Activated CD8-positive, alpha-beta memory T cell treated with anti-CD3 and anti-CD28 coated beads, Interleukin-2, amount 10 ng/mL, durations not matched to agents 7 days and 5 days (primary cell): ENCODE data around the gene DNTTIP2. TPM values are rescaled to one million over a fixed set of nuclear protein-coding genes. Genes with fewer than 3 reads are reported as not detected.

Experiments used
- ATAC-seq: fragments of 150-1000 bp; cut with Tn5 transposase; one replicate; pipeline ENCODE4 v1.10.0; 2021; ENCODE audit warnings: moderate library complexity
- CTCF ChIA-PET: fragments of 350-600 bp; sonication (Branson Sonifier 250); formaldehyde crosslinking; loops from one replicate; lab custom pipeline; 2021; ENCODE audit warnings: antibody characterized with exemption; lab: Charles Lee
- DNase-seq: peaks from one replicate; pipeline ENCODE4 v3.0.0-alpha.2; 2020
- H3K27ac Mint-ChIP-seq: one replicate; pipeline ENCODE4 v1.8.0; 2021; ENCODE audit warnings: mild to moderate bottlenecking, mixed read lengths
- H3K27me3 Mint-ChIP-seq: one replicate; pipeline ENCODE4 v1.8.0; 2021; ENCODE audit warnings: mixed read lengths
- H3K36me3 Mint-ChIP-seq: one replicate; pipeline ENCODE4 v1.8.0; 2021; ENCODE audit warnings: mild to moderate bottlenecking, mixed read lengths
- H3K4me1 Mint-ChIP-seq: one replicate; pipeline ENCODE4 v1.8.0; 2021; ENCODE audit warnings: mixed read lengths
- H3K4me3 Mint-ChIP-seq: one replicate; pipeline ENCODE4 v1.8.0; 2021; ENCODE audit warnings: mild to moderate bottlenecking, moderate library complexity, mixed read lengths
- H3K9me3 Mint-ChIP-seq: one replicate; pipeline ENCODE4 v1.8.0; 2022; ENCODE audit warnings: low read depth, mixed read lengths
- total RNA-seq, 2 experiments: library from RNA; stranded (reverse); gene quantifications; one replicate each; pipeline ENCODE4 v1.2.3, GENCODE V29; 2021

The DNTTIP2 gene
- total RNA-seq, 2 experiments from 2014 or later = 60.8 to 74.5 TPM

DNA sequence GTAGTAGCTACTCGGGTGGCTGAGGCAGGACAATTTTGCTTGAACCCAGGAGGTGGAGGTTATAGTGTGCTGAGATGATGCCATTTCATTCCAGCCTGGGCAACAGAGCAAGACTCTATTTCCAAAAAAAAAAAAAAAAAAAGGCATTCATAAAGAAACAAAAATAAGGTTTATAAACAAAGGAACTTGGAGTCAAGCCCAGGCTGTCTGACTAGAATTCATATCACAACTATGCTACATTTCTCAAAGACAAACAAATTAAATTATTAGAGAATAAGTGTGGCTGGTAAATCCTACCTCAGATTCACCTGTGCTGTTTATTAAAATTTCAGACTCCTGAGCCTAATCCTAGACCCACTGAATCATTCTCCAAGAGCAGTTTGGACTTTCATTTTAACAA is 26.0 kb upstream of the DNTTIP2 start:
- CTCF ChIA-PET = interaction anchor here (1.5 kb wide), 1 partner anchor 22 kb away, joined by 3 read pairs; no protein-coding TSS in a partner anchor
- ATAC-seq (no peak), DNase-seq (no peak)
- H3K27ac Mint-ChIP-seq = peak overlapping the region; percentile 84
- H3K4me1 Mint-ChIP-seq = peaks cover 49% of the 10 kb centered on the region
- no peak overlapping the region for H3K4me3 Mint-ChIP-seq
- peaks cover 22% of the 10 kb centered on the region for H3K36me3 Mint-ChIP-seq
- H3K27me3 Mint-ChIP-seq = no peaks in the 10 kb centered on the region
- H3K9me3 Mint-ChIP-seq = peaks cover under 1% of the 10 kb centered on the region

DNA sequence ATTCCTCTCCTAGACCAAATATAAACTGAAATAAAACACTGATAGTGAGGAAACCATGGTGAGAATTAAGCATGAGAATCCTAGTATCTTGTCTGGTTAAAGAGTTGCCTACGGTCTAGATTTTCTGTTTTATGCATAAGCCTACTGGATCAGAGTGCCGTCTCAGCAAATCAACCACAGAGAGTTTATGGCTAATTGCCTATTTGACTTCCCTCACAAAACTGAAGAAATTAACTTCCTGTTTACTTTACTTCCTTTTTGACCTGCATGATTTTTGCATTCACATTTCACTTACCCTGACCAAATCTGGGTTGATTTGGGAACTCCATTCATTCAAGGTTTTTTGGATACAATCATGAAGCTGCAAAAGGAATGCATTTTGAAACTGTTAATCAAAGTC is 25.2 kb upstream of the DNTTIP2 start:
- ATAC-seq (no peak), DNase-seq (no peak)
- H3K27ac Mint-ChIP-seq = peak overlapping the region; percentile 84
- peak overlapping the region; percentile 35 for H3K4me3 Mint-ChIP-seq
- peaks cover 50% of the 10 kb centered on the region for H3K4me1 Mint-ChIP-seq
- CTCF ChIA-PET = interaction anchor here (1.5 kb wide), 1 partner anchor 21 kb away, joined by 3 read pairs; no protein-coding TSS in a partner anchor
- no peaks in the 10 kb centered on the region for H3K9me3 Mint-ChIP-seq
- H3K36me3 Mint-ChIP-seq = peaks cover 28% of the 10 kb centered on the region
- H3K27me3 Mint-ChIP-seq = no peaks in the 10 kb centered on the region

DNA sequence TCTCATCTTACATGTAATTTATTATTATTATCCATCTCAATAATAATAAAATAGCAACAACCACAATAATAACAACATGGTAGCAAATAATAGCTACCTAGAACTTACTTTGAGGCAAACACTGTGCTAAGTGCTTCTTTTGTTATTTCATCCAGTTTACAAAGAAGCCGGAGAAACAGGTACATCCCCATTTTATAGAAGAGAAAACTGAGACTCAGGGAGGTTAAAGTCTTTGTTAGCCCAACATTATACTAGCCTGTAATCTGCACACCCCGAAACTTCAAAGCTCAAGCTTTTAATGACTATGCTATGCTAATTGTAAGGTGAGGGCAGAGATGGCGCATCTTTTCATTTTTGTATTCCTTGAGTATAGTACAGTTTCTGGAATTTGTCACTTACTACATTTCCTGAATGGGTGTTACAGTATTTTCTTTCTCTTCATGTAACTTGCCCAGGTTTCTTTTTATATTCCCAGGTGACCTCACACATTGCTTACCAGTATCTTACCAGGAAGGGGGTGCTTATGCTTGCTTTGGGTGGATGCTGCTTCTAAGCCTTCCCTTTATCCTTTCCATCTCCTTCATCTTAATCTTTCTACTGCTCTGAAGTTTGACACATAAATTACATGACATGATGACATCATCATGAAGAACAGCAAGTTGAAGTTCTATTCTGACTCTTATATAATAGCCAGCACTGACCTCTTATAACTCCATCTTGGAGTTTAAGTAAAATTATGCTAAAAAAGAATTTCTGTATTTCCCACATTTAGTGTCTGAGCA is 21.9 kb upstream of the DNTTIP2 start:
- Mint-ChIP-seq H3K4me3 (no peak overlapping the region), H3K27me3 (no peaks in the 10 kb centered on the region), H3K4me1 (peaks cover 35% of the 10 kb centered on the region), H3K36me3 (peaks cover 35% of the 10 kb centered on the region), H3K27ac (no peak overlapping the region), H3K9me3 (no peaks in the 10 kb centered on the region)
- ATAC-seq (no peak), DNase-seq (no peak)
- CTCF ChIA-PET = no interaction called here

DNA sequence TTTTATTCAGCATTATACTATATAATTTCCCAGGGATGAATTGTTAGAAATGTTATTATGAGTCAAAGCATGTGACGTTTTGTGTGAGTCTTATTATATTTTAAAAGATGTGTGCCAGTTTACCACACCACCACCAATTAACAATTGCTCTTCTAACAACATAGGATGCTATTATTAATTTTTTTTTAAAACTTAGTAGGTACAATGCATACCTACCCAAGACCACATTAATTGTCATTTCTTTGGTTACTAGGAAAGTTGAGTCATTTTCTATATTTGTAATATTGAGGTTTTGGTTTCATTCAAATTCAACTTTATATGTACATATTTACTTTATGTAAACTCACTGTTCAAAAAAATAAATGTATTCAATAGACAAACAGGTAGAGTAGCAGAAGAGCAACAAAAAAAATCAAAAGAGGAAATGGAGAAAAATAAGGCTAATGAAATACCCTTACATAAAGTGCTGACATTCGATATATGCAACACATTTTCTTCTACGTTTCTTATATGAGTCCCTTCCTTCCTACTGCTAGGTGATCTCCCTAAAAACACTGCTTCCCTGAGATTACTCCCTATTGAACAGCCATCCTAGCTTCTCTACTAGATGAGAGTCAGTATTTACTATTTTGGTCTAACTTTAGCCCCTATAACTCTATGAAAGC is 20.7 kb upstream of the DNTTIP2 start:
- no peak for DNase-seq
- H3K9me3 Mint-ChIP-seq = no peaks in the 10 kb centered on the region
- peaks cover 27% of the 10 kb centered on the region for H3K4me1 Mint-ChIP-seq
- ATAC-seq = no peak
- H3K27ac Mint-ChIP-seq = no peak overlapping the region
- no peak overlapping the region for H3K4me3 Mint-ChIP-seq
- CTCF ChIA-PET = no interaction called here
- no peaks in the 10 kb centered on the region for H3K27me3 Mint-ChIP-seq
- peaks cover 37% of the 10 kb centered on the region for H3K36me3 Mint-ChIP-seq

DNA sequence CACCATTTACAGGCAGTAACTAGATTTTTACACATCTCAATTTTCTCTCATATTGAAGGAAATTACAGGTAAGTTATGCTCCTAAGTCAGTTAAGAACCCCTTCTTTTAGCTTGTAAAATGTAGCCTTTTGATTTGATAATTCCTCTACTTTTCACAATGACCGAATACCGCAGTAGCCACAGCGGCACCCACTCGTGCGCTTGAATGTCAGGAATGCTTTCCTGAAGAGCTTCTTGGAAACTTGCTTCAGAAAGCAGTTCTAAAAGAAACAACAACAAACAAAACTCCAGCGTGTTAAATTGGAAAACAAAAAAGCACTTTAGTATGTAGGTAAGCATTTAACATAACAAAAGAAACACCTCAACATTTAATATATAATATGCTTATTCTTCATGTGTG is 9.9 kb upstream of the DNTTIP2 start:
- H3K9me3 Mint-ChIP-seq = no peaks in the 10 kb centered on the region
- DNase-seq (no peak), ATAC-seq (no peak)
- H3K4me1 Mint-ChIP-seq = no peaks in the 10 kb centered on the region
- CTCF ChIA-PET = interaction anchor here (1.2 kb wide), 1 partner anchor 20 kb away, joined by 4 read pairs; the partner anchor contains the start of gene GCLM
- H3K27ac Mint-ChIP-seq = no peak overlapping the region
- no peak overlapping the region for H3K4me3 Mint-ChIP-seq
- H3K27me3 Mint-ChIP-seq = no peaks in the 10 kb centered on the region
- peaks cover 16% of the 10 kb centered on the region for H3K36me3 Mint-ChIP-seq

DNA sequence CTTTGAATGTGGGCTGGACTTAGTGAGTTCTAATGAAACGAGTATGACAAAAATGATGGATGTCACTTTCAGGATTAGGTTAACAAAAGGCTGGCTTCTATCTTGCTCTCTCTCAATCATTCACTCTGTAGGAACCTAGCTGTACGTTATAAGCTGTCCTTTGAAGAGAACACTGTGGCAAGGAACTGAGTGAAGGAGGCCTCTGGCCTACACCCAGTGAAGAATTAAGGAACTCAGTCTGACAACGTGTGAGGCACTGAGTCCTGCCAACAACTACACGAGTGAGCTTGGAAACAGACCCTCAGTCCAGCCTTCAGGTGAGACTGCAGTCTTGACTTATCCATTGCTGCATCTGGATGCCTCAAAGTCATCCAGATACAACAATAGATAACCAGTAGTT is 3.3 kb upstream of the DNTTIP2 start:
- Mint-ChIP-seq H3K27me3 (no peaks in the 10 kb centered on the region), H3K27ac (no peak overlapping the region), H3K4me3 (no peak overlapping the region), H3K4me1 (peaks cover 17% of the 10 kb centered on the region), H3K9me3 (no peaks in the 10 kb centered on the region), H3K36me3 (peaks cover 14% of the 10 kb centered on the region)
- no peak for ATAC-seq
- CTCF ChIA-PET = no interaction called here
- DNase-seq = no peak

DNA sequence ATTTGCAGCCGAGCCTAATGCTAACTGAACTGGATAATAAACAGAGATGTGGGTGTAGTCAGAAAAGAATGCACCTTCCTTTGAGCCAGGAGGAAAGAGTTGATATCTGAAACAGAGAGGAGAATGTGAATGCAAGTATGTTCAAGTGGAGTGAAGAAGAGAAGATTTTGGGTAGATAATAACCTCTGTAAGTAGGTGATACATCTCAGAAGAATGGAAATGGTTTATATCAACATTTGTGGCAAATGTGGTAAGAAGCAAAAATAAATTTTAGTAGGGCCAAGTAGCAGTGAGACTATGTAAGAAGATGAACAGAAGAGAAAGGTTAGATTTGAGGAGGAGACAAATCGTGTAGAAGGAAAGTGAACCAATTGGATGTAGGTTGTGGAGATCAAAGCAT is 1.7 kb upstream of the DNTTIP2 start:
- H3K4me3 Mint-ChIP-seq = no peak overlapping the region

DNA sequence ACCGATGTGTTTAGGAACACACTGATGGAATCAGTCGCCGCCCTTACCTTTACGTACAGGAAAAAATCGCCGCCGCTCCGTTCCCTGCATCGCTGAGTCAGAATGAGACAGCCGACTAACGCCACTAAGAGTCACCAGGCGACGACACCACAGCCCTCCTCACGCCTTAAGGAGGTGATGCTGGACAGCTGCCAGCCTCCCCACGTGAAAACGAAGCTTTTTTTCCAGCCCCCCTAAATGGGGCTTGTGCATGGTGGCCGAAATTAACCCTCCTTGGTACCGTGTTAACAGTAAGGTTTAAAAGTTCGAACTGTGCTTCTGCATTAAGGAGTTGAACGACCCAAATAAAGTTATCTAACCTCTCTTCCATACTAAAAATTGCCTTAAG is 511 bp downstream of the DNTTIP2 start:
- H3K4me1 Mint-ChIP-seq = peaks cover 40% of the 10 kb centered on the region
- H3K27me3 Mint-ChIP-seq = no peaks in the 10 kb centered on the region
- H3K4me3 Mint-ChIP-seq = peak overlapping the region; percentile 88
- peak overlapping the region; percentile 96 for H3K27ac Mint-ChIP-seq
- peaks cover 40% of the 10 kb centered on the region for H3K36me3 Mint-ChIP-seq
- H3K9me3 Mint-ChIP-seq = no peaks in the 10 kb centered on the region
- DNase-seq (peak; percentile 84), ATAC-seq (peak; percentile 68)
- CTCF ChIA-PET = interaction anchor here (0.8 to 3.8 kb wide), 4 partner anchors 29 to 249 kb away, joined by 3 to 15 read pairs (median 5); partner anchors contain the start of gene GCLM

More for the DNA sequence above, 1.7 kb upstream of the DNTTIP2 start:
- Mint-ChIP-seq H3K9me3 (no peaks in the 10 kb centered on the region), H3K4me1 (peaks cover 29% of the 10 kb centered on the region), H3K27ac (no peak overlapping the region), H3K27me3 (no peaks in the 10 kb centered on the region), H3K36me3 (peaks cover 25% of the 10 kb centered on the region)
- CTCF ChIA-PET = no interaction called here
- ATAC-seq (no peak), DNase-seq (no peak)

DNA sequence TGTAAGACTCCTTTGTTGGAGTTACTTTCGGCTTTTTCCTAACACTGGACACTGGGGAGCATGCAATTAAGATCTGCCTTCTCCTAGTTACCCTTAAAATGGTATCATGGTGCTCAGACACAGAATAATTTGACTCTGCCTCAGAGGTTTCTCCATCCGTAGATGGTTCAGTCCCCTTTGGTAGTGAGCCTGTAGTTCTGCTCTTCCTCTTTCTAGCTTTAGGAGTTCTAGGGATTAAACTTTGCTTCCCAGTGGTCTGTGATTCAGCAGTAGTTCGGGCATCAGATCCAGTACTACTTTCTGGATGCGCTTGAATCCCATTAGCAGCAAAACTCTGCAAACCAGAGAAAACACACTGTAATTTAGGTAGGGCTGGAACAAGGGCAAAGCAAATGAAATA is 1.5 kb downstream of the DNTTIP2 start:
- ATAC-seq (no peak), DNase-seq (no peak)
- peaks cover 36% of the 10 kb centered on the region for H3K36me3 Mint-ChIP-seq
- peak overlapping the region; percentile 88 for H3K4me3 Mint-ChIP-seq
- H3K27me3 Mint-ChIP-seq = no peaks in the 10 kb centered on the region
- H3K27ac Mint-ChIP-seq = peak overlapping the region; percentile 96
- H3K9me3 Mint-ChIP-seq = no peaks in the 10 kb centered on the region
- H3K4me1 Mint-ChIP-seq = peaks cover 37% of the 10 kb centered on the region
- CTCF ChIA-PET = interaction anchor here (0.6 to 3.8 kb wide), 2 partner anchors 31 to 32 kb away, joined by 3 to 15 read pairs; partner anchors contain the start of gene GCLM

DNA sequence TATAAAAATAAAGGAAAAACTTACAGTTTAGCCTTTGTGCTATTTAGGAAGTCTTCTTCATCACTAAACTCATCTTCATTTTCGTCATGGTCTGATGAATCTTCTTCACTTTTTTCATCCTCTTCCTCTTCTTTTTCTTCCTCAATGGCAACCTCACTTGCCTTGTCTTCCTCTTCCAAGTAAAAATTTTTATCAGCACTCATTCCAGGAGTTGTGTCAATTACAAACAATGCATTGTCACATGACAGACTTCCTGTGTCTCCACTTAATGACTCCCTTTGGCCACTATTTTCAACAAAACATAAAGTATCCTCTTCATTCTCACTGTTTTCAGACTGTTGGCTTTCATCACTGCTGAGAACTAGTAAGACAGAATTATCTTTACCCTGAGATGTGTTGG is 2.8 kb downstream of the DNTTIP2 start:
- ATAC-seq (no peak), DNase-seq (no peak)
- no peaks in the 10 kb centered on the region for H3K9me3 Mint-ChIP-seq
- no peaks in the 10 kb centered on the region for H3K27me3 Mint-ChIP-seq
- peaks cover 47% of the 10 kb centered on the region for H3K36me3 Mint-ChIP-seq
- CTCF ChIA-PET = interaction anchor here (3.8 kb wide), 1 partner anchor 33 kb away, joined by 15 read pairs; the partner anchor contains the start of gene GCLM
- H3K4me3 Mint-ChIP-seq = peak overlapping the region; percentile 52
- peak overlapping the region; percentile 29 for H3K27ac Mint-ChIP-seq
- peaks cover 37% of the 10 kb centered on the region for H3K4me1 Mint-ChIP-seq

DNA sequence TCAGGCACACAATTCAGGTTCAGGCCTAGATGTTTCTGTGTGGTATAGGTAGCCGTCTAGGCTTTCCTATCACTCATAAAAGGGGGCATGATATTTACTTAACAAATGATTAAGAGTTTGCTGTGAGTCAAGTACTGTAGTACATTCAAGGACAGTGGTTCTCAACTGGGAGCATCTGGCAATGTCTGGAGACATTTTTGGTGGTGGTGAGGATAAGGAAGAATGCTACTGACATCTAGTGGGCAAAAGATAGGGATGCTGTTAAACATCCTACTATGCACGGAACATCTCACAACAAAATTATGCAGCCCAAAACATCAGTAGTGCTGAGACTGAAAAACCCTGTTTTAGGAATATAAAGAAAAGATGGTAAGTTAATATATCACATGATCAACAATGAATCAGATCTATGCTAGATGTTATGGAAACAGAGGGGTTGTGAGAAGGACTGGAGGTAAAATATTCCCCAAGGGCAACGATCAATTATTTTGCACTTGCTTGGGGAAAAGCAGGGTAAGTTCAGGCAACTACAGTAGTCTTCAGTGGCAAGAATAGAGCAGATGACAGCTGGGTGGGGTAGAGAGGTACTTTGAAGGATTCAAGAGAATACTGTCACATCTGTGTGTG is 4.9 kb downstream of the DNTTIP2 start:
- Mint-ChIP-seq H3K27me3 (no peaks in the 10 kb centered on the region), H3K4me3 (no peak overlapping the region), H3K27ac (peak overlapping the region; percentile 30), H3K4me1 (peaks cover 31% of the 10 kb centered on the region), H3K36me3 (peaks cover 57% of the 10 kb centered on the region), H3K9me3 (no peaks in the 10 kb centered on the region)
- DNase-seq (no peak), ATAC-seq (no peak)
- CTCF ChIA-PET = no interaction called here

DNA sequence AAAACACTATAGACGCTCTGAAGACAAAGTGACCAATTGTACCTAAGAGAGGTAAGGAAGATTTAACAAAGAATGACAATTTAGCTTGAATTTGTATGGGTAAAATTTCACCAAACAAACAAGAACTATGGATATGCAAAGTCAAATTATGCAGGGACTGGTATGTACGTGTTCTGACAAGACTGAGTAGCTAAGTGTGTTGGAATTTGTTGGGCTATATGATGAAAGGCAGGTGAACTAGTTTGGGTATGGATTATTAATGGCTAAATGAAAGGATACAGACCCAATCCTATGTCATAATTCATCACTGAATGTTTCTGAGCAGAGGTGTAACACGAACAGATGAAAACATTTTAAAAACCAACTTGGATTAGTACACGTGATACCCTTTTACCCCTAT is 7.6 kb downstream of the DNTTIP2 start:
- Mint-ChIP-seq H3K4me1 (peaks cover 14% of the 10 kb centered on the region), H3K9me3 (no peaks in the 10 kb centered on the region), H3K27ac (no peak overlapping the region), H3K4me3 (no peak overlapping the region), H3K27me3 (no peaks in the 10 kb centered on the region), H3K36me3 (peaks cover 53% of the 10 kb centered on the region)
- CTCF ChIA-PET = interaction anchor here (2.7 kb wide), 1 partner anchor 25 kb away, joined by 9 read pairs; no protein-coding TSS in a partner anchor
- ATAC-seq = no peak
- DNase-seq = no peak

DNA sequence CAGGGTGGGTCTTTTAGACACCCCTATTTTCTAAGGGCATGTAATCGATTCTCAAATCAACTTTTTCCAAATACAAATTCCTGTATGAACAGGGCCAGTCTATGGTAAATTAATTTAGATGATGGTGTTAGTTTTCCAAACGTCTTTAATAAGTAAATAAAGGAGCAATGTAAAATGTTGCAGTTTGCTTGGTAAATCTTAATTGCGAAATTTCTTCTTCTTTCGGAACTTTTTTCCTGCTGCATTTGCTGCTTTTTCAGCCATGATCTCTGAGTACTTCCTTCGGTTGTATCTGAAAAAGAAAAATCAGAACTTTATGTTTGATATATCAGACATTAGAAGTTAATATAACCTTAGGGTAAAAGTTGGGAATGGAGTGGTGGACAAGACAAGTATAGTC is 9.4 kb downstream of the DNTTIP2 start:
- Mint-ChIP-seq H3K27me3 (no peaks in the 10 kb centered on the region), H3K36me3 (peaks cover 48% of the 10 kb centered on the region), H3K27ac (no peak overlapping the region), H3K4me1 (peaks cover 6% of the 10 kb centered on the region), H3K9me3 (no peaks in the 10 kb centered on the region), H3K4me3 (no peak overlapping the region)
- DNase-seq (no peak), ATAC-seq (no peak)
- CTCF ChIA-PET = interaction anchor here (1.2 kb wide), 1 partner anchor 19 kb away, joined by 3 read pairs; no protein-coding TSS in a partner anchor
